ENCODE data around the gene SMYD3. TPM values are rescaled to one million over a fixed set of nuclear protein-coding genes. Genes with fewer than 3 reads are reported as not detected.

Gene SMYD3
- total RNA-seq, 4 donors from 2014 or later = 8.4 to 25.7 (median 14.4) TPM

GRCh38 chr1:246435421-246436041 is 71.5 kb downstream of the SMYD3 start:
- no peak overlapping the region for H3K4me3 ChIP-seq (ENCODE audit: low read depth, poor library complexity, severe bottlenecking)
- no peak for TF ChIP-seq CTCF (IDR thresholded peaks at IDR 0.05)
- no peak for TF ChIP-seq POLR2A (IDR thresholded peaks at IDR 0.05)
- WGBS, 2 donors = 71 to 76% methylated on average over 6 of the region's 6 CpGs
- DNase-seq (ENCODE audit: low spot score in 2 of 2) = no peak
- intact Hi-C loops (cut with DNase I; ENCODE audit: low total_unique reads) = no loop called here

- H3K4me3 ChIP-seq (ENCODE audit: low read depth, poor library complexity, severe bottlenecking) = no peak overlapping the region
- DNase-seq (ENCODE audit: low spot score in 2 of 2) = no peak
- TF ChIP-seq CTCF (IDR thresholded peaks at IDR 0.05) (no peak), POLR2A (IDR thresholded peaks at IDR 0.05) (no peak)
- intact Hi-C loops (cut with DNase I; ENCODE audit: low total_unique reads) = no loop called here
- 82 to 87% methylated on average over 5 of the region's 5 CpGs for WGBS, 2 donors
Measured at GRCh38 chr1:246434335-246434734, 72.7 kb downstream of the SMYD3 start.

DNA sequence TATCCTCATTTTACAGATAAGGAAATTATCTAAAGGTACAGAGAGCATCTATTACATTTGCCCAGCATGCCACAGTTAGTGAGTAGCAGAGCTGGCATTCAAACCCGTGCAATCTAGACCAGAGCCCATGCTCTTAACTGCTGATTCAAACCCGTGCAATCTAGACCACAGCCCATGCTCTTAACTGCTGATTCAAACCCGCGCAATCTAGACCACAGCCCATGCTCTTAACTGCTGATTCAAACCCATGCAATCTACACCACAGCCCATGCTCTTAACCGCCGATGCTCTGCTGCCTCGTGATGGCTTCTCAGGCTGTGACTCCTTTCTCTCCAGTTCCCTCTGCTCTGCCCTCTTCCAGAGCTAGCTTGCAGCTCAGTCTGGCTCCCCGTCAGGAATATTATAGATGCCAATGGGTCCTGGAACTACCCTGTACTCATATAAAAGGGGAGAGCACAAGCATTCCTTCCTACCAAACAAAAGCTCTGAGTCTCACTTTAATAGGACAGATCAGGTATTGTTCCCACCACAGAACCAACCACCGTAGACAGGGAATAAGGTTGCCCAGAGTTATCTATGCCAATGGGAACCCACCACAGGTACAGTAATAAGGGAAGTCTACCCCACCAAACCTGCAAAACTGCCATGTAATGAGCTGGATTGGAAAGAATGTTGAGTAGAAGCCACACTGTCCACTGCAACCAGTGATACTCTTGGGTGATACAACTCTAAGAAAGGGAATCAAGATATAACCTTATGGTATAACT is 78.4 kb downstream of the SMYD3 start:
- 72 to 77% methylated on average over 9 of the region's 9 CpGs for WGBS, 2 donors
- no peak for DNase-seq (ENCODE audit: low spot score in 2 of 2)
- TF ChIP-seq CTCF (IDR thresholded peaks at IDR 0.05) (no peak), POLR2A (IDR thresholded peaks at IDR 0.05) (no peak)
- intact Hi-C loops (cut with DNase I; ENCODE audit: low total_unique reads) = no loop called here
- H3K4me3 ChIP-seq (ENCODE audit: low read depth, poor library complexity, severe bottlenecking) = no peak overlapping the region

GRCh38 chr1:246427611-246428010 is 79.5 kb downstream of the SMYD3 start:
- H3K4me3 ChIP-seq (ENCODE audit: low read depth, poor library complexity, severe bottlenecking) = no peak overlapping the region
- intact Hi-C loops (cut with DNase I; ENCODE audit: low total_unique reads) = no loop called here
- TF ChIP-seq POLR2A (IDR thresholded peaks at IDR 0.05) (no peak), CTCF (IDR thresholded peaks at IDR 0.05) (no peak)
- no peak for DNase-seq (ENCODE audit: low spot score in 2 of 2)
- WGBS, 2 donors = 92 to 94% methylated on average over 3 of the region's 3 CpGs

GRCh38 chr1:246425895-246426294 is 81.2 kb downstream of the SMYD3 start:
- WGBS, 2 donors = 96% methylated on average over 3 of the region's 3 CpGs
- intact Hi-C loops (cut with DNase I; ENCODE audit: low total_unique reads) = no loop called here
- no peak for DNase-seq (ENCODE audit: low spot score in 2 of 2)
- no peak overlapping the region for H3K4me3 ChIP-seq (ENCODE audit: low read depth, poor library complexity, severe bottlenecking)
- TF ChIP-seq POLR2A (IDR thresholded peaks at IDR 0.05) (no peak), CTCF (IDR thresholded peaks at IDR 0.05) (no peak)
